ENCODE data around the gene CTSC.

Gene CTSC

GRCh38 chr11:88313441-88313840 lies 24.1 kb downstream of the CTSC start:
- Histone ChIP-seq H3K36me3 (ENCODE audit: control insufficient read depth in 2 of 2, insufficient read depth in 1 of 2, low read length in 2 of 2) (no peaks in the 10 kb centered on the region), H3K27ac (ENCODE audit: extremely low read depth, low read depth, low read length) (no peak overlapping the region), H3K4me1 (ENCODE audit: control insufficient read depth, insufficient read depth, low read length) (no peaks in the 10 kb centered on the region), H3K4me3 (ENCODE audit: low read depth, low read length) (no peak overlapping the region), H3K9me3 (ENCODE audit: control insufficient read depth, insufficient read depth, low read depth, low read length) (no peaks in the 10 kb centered on the region)
- POLR2A ChIA-PET: no interaction called here
- CTCF ChIA-PET: no interaction called here
- TF ChIP-seq ZNF560 (tag by site-specific recombination; IDR thresholded peaks at IDR 0.05; ENCODE audit: borderline replicate concordance): no peak
- TF ChIP-seq GFI1B (tag by site-specific recombination; IDR thresholded peaks at IDR 0.05): no peak
- TF ChIP-seq ZNF677 (tag by site-specific recombination; IDR thresholded peaks at IDR 0.05): no peak
- TF ChIP-seq PRDM6 (tag by site-specific recombination; IDR thresholded peaks at IDR 0.05): peak; percentile 31; the same call in 1 of the 2 replicates
- TF ChIP-seq ZNF311 (tag by site-specific recombination; IDR thresholded peaks at IDR 0.05; ENCODE audit: borderline replicate concordance): no peak
- TF ChIP-seq GLIS2 (tag by site-specific recombination; IDR thresholded peaks at IDR 0.05): no peak
- TF ChIP-seq ZNF624 (tag by site-specific recombination; IDR thresholded peaks at IDR 0.05): no peak
- no peak for TF ChIP-seq ZEB2 (tag by site-specific recombination; IDR thresholded peaks at IDR 0.05)
- TF ChIP-seq ZNF302 (tag by site-specific recombination; IDR thresholded peaks at IDR 0.05; ENCODE audit: low read depth): no peak

GRCh38 chr11:88312628-88313027 lies 24.9 kb downstream of the CTSC start:
- TF ChIP-seq ZNF10 (tag by site-specific recombination; IDR thresholded peaks at IDR 0.05) (no peak), ZNF248 (tag by site-specific recombination; IDR thresholded peaks at IDR 0.05) (no peak), HOXC10 (CRISPR knock-in tag; IDR thresholded peaks at IDR 0.05) (no peak), GLI2 (tag by site-specific recombination; IDR thresholded peaks at IDR 0.05; ENCODE audit: borderline replicate concordance, low read depth) (no peak), ZNF530 (tag by site-specific recombination; IDR thresholded peaks at IDR 0.05; ENCODE audit: low read depth) (no peak), YY2 (tag by site-specific recombination; IDR thresholded peaks at IDR 0.05) (no peak), ZNF501 (tag by site-specific recombination; IDR thresholded peaks at IDR 0.05) (no peak), ZNF280C (tag by site-specific recombination; IDR thresholded peaks at IDR 0.05) (no peak), ZNF549 (tag by site-specific recombination; IDR thresholded peaks at IDR 0.05) (no peak), TSHZ1 (tag by site-specific recombination; IDR thresholded peaks at IDR 0.05; ENCODE audit: borderline replicate concordance) (no peak), ZNF701 (tag by site-specific recombination; IDR thresholded peaks at IDR 0.05) (no peak), KLF9 (tag by site-specific recombination; IDR thresholded peaks at IDR 0.05; ENCODE audit: low read depth) (no peak), ZNF488 (tag by site-specific recombination; IDR thresholded peaks at IDR 0.05) (no peak), ZNF423 (tag by site-specific recombination; IDR thresholded peaks at IDR 0.05) (no peak), ZBTB49 (tag by site-specific recombination; IDR thresholded peaks at IDR 0.05; ENCODE audit: low read depth) (no peak), SP7 (tag by site-specific recombination; IDR thresholded peaks at IDR 0.05) (no peak)
- ChIA-PET POLR2A (no interaction called here), CTCF (interaction anchor here (0.6 kb wide), 1 partner anchor 45 kb away, joined by 4 read pairs; no protein-coding TSS in a partner anchor)
- Histone ChIP-seq H3K36me3 (ENCODE audit: control insufficient read depth in 2 of 2, insufficient read depth in 1 of 2, low read length in 2 of 2) (peaks cover 0 to 5% of the 10 kb centered on the region in 2 experiments; a peak in 1 of 3 replicates), H3K4me3 (ENCODE audit: low read depth, low read length) (no peak overlapping the region), H3K27ac (ENCODE audit: extremely low read depth, low read depth, low read length) (no peak overlapping the region), H3K4me1 (ENCODE audit: control insufficient read depth, insufficient read depth, low read length) (no peaks in the 10 kb centered on the region), H3K9me3 (ENCODE audit: control insufficient read depth, insufficient read depth, low read depth, low read length) (no peaks in the 10 kb centered on the region)
